Daoy (cell line): ENCODE data around the gene TENM4. TPM values are rescaled to one million over a fixed set of nuclear protein-coding genes. Genes with fewer than 3 reads are reported as not detected.
A peak's percentile ranks its signal among the peaks of the same experiment; 100 is the strongest.

Experiments used
- DNase-seq: peaks from one replicate; pipeline ENCODE4 v3.0.0-alpha.2; 2015; ENCODE audit warnings: low read depth
- total RNA-seq: library from RNA; depleted of rRNA; stranded (reverse); fragments of >200 nt; shearing (Covaris generic); gene quantifications from 2 replicates; pipeline ENCODE4 v1.2.3, GENCODE V29; 2014

Gene TENM4
- total RNA-seq, 1 experiment from 2014 or later = 13.6 TPM

DNA sequence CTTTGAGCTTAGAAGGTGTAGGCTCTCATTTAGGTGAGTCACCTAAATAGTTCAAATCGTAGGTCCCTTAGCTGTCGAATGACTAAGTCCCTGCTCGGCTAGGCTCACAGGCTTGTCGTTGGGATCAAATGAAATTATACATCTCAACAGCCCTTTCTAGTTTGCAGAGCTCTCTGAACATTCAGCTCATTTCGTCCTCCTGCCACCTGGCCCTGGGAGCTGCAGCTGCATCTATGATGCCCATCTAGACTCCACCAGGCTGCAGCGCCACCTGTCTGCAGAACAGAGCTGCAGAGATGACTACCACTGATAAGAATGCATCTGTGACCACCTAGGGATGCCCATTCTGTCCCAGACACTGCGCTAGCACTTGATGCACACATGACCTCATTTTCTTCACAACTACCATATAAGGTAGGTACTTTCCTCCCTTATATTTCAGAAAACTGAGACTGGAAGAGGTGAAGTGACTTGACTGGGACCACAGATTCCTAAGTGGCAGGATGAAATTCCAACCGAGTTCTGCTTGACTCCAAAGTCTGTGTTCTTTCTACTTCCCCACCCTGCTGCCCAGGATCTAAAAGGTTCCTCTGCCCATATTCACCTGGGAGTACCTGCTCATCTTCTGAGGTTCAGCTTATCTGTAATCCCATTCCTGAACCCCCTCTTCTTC, 725.1 kb downstream of the TENM4 start:
- DNase-seq = peak; percentile 89

- no peak for DNase-seq
Observed at GRCh38 chr11:78714539-78714938, 726.3 kb downstream of the TENM4 start.

DNA sequence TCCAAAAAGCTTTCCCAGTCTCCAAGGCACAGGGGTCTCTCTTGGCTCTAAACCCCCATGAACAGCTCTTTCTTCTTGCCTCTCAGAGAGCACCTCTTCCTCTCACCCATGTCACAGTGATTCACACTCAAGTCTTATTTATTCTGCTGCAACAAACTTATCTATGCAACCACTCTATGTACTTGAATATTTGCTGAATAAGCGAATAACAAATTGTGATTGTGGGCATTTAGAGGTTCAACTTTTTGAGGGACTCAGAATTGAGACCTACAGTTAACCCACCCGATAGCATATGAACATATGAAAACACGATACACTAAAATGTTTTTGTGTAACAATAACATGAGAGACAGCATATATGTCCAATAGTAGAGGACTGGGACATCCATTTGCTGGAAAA, 729.1 kb downstream of the TENM4 start:
- no peak for DNase-seq

DNA sequence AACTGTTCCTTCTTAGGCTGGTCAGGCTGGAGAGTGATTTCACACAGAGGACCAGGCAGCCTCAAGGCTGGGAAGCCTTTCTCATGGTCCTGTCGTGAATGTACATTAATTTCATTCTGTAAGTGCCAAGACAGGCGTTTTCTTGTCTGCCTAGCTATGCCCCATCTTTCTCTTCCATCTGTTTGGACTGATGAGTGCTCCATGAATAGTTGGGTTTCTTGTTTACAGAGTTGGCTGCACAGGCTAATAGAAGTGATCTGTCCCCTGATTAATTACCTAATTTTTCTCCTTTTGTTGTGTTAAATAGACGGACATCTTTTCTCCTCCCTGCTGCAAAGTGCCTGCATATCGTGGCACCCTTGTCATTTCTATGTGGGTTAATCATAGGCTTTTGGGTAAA, 730.4 kb downstream of the TENM4 start:
- DNase-seq = no peak

DNA sequence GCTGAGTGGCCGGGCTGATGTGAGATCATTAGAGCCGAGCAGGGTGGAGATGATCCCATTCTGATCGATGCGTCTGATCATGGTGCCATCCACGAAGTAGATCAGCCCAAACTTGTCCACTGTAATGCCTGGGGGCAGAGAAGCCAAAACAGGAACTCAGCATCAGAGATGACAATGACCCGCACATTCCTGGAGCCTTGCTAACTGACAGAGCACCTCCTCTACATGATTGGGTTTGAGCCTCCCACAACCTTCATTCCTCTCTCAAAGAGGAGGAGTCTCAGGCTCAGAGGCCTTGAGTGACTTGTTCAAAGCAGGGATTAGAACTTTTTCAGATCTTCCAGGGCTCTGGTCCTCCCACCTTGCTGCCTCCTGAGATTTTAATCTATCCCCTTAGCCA, 732.4 kb downstream of the TENM4 start:
- peak; percentile 41 for DNase-seq

DNA sequence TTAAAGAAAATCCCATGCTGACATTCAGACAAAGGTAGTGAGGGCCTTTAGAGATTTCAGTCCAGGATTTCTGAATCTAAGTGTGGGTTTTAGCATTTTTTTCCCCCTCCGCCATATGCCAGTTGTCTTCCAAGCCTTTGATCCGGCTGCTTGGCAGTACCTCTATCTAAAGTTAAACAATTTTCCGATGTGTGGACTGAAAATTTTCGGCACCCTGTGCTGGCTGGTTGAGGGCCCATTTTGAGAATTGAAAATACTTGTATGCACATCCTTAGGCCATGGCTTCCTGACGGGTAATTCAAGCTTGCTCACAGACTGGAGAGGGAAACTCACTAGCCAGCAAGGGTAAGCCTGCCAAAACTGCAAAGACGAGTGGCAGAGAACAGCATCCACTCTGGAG, 734.3 kb downstream of the TENM4 start:
- DNase-seq = no peak

DNA sequence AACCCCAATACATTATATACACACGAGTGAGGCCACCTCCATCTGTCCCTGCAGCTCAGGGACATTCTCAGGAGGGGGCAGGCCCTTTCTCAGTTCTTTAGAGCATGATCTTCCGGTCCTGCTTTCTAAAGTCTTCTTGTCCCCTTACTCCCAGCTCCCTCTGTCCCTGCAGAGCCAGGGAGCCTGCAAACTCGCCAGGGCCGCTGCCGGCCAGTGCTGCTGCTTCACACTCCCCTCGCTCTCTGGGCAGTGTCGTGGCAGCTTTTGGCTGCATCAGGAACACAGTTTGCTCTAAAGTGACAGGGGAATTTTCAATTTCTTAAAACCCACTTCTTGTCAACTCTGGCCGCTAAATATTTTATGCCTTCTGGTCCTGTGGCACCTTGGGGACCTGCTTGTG, 736.0 kb downstream of the TENM4 start:
- DNase-seq = no peak

DNA sequence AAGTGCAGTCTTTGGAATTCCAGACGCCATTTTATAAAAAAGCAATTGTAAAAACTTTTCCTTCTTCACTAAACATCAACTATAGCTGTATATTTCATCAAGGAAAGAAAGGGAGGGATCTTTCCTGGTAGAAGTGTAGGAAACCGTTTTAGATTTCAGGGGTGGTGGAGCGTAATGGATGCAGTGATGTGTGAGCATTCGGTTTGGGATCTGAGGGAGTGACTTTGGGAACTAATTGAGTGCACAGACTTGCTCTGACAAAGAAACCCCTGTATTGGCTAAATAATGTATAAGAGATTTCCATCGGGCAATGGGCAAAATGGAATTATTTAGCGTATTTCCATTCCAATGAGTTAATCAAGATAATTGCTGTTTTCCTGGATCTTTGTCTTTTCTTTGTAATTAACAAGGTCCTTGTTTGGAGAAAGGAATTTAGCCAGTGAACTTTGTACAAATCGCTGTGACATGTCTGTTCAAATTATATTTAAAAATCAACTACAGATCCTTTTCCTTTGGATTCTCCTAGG, 741.2 kb downstream of the TENM4 start:
- no peak for DNase-seq

DNA sequence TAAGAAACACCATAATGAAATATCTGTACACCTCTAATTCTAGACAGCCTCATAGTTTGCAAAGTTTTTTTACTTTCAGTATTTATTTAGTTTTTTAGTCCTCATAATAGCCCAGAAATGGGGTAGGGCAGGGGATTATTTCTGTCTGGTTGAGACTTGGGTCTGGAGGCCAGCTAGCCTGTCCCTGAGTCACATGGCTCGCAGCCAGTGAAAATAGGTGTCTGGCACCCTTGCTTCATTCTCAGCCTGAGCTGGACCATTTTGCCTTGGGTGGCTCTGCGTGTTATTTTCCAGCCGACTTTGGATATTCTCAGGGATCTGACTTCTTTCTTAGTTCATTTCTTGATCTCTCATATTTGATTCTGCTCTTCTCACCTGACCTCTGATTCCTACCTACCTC, 742.2 kb downstream of the TENM4 start:
- DNase-seq = peak; percentile 91

GRCh38 chr11:78696177-78696576, 744.7 kb downstream of the TENM4 start:
- DNase-seq = no peak

DNA sequence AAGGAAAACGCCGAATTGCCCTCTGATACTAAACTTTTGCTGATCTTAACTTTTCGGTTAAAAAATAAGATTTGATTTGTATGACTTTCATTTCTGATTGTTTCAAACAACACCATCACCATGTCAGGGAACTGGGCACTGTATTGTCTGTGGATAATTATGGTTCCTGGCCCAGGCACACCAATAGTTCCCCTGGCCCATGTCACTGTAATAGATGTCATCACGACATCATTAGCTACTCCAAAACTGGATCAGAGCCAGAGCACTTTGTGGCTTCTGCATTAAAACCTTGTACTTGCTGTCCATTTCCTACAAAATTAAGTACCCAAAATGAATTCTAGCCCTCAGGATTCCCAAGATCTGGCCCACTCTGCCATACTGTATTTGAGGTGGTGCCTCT, 746.7 kb downstream of the TENM4 start:
- no peak for DNase-seq

DNA sequence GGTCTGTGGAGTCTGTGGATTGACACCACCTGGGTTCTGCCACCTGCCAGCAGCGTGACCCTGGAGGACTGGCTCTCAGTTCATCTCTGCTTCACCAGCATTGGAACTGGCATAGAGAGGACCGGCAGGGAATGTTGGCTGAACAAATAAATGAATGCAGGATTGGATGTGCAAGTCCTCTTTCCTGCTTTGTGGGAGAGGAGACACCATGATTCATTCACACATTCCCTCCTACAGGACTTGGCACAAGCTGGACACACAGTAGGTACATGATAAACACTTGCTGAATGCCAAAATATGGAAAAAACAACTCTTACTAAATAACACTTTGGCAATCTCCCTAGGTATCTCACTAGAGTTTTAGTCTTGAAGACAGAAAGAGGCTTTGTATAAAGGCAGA, 749.6 kb downstream of the TENM4 start:
- no peak for DNase-seq

- DNase-seq = peak; percentile 12
Observed at GRCh38 chr11:78690352-78690987, 750.4 kb downstream of the TENM4 start.

DNA sequence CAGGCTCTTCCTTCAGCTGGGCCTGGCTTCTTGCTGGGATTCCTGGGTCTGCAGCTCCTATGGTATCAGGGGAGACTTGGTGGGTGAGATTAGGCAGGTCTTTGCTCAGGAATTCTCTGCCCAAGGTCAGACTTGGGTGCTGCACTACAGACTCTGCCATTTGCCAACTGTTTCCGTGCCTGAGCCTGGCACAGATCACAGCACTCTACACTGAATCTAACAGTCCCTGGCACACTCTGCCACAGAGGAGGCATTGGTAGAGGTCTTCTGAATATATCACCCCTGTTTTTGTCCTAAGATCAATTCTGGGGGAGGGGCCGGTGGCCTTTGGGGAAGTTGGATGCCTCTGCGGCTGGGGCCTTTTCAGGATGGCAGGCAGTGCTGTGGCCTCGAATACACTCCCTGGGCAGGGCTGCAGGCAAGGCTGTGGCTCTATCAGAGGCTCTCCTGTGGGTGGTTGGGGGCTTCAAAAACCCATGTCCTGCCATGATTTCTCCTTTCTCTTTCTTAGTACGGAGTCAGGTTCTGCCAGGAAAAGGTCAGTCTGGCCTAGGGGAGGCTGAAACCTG, 751.2 kb downstream of the TENM4 start:
- DNase-seq = no peak

DNA sequence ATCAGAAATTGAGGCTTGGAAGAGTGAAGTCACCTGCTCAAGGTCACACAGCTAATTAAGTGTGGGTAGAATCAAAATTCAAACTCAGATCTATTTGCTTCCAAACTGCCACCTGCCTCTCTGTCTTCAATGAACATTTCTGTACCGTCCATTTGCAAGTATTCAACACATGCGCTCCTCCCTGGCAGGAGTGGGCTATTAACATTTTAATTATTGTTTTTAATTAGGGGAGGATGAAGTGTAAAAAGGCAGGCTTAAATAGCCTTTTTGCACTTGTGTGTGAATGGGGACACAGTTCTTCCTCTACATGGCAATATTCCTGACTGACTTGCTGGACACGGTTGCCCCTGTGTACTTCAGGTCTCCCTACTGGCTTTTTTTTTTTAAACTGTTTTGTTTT, 751.7 kb downstream of the TENM4 start:
- DNase-seq = no peak

GRCh38 chr11:78688460-78688859, 752.4 kb downstream of the TENM4 start:
- DNase-seq = no peak

DNA sequence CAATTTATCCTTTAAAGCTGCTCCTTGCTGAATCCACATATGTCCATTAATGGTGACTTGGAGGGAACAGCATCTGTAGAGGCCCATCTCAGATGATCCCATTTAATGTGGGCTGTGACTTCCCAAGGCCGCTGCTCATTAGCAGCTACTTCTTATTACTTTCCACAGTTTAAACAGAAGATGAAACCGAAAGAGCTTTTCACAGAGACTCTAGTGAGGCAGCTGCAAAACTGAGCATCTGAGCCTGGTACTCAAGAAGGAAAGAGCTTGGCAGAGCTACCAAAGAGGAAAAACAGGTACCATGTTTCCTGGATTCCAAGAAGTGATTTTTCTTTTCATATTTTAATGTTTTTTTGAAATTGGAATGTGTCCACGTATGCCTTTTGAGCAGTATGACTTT, 755.7 kb downstream of the TENM4 start:
- no peak for DNase-seq

- DNase-seq = no peak
Observed at GRCh38 chr11:78684377-78684776, 756.5 kb downstream of the TENM4 start.

GRCh38 chr11:78683774-78684173, 757.1 kb downstream of the TENM4 start:
- DNase-seq = no peak

DNA sequence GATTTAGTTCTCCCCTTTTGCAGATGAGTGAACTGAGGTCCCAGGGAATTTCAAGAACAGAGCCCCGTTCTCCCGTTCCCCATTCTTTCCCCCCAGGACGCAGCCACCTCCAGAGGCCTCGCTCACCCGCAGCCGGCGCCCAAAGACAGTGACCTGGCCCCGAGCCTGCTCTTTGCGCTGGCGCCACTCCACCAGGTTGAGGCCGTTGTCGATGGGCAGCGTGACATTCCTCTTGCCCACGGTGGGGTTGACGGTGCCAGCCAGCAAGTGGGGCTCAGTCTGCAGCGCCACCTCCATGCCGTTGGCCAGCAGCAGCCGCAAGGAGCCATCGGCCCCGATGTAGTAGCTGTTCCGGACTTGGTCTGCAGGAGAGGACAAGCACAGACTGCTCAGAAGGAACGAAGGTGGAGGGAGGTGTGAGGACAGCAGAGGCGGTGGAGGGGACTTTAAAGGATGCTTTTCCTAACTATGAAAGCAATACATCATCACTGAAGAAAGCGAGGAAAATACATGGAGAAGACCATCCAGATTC, 764.7 kb downstream of the TENM4 start:
- DNase-seq = no peak

GRCh38 chr11:78672850-78673620, 767.8 kb downstream of the TENM4 start:
- DNase-seq = no peak

DNA sequence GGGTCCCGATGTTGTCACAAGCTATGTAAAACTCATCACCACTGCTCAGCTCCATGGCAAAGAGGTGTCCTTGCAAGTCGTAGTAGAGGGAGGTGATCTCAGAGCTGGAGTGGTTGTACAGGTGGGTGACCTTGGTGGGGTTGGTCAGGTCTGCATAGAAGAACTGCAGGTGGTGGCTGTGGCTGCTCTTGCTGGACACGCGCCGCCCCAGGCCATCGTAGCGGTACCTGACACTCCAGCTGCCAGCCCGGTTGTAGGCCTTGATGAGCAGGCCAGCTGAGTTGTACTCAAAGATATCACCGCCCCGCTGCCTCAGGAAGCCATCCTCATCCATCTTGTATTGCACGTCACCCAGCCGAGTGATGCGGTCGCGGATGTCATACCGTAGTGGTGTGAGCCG, 771.6 kb downstream of the TENM4 start:
- DNase-seq = no peak
